HG02759 (cell line): ENCODE results near the gene TBC1D12.

Source experiments
- ATAC-seq: cut with Tn5 transposase; IDR thresholded peaks from one replicate; pipeline ENCODE4 v1.9.1; 2021; ENCODE audit warnings: mild to moderate bottlenecking, moderate library complexity; ENCODE audit not compliant: unreplicated experiment

The TBC1D12 gene

DNA sequence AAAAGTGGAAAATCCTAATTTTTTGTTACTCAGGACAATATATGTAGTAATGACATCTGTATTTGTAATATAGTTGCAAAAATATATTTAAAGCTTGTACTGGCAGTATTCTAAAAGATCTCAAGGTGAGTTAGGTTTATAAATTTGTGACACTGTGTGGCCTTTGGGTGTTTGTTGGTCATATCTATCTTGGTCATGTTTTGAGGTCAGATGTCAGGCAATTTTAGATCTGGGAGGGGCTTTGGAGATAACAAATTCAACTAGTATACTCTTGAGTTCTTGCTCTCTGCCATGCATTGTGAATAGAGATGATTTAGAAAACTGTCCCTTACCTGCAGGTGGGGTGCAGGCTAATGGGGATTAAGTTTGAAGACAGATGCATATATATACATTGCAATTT, 3.1 kb downstream of the TBC1D12 start:
- no peak for ATAC-seq

DNA sequence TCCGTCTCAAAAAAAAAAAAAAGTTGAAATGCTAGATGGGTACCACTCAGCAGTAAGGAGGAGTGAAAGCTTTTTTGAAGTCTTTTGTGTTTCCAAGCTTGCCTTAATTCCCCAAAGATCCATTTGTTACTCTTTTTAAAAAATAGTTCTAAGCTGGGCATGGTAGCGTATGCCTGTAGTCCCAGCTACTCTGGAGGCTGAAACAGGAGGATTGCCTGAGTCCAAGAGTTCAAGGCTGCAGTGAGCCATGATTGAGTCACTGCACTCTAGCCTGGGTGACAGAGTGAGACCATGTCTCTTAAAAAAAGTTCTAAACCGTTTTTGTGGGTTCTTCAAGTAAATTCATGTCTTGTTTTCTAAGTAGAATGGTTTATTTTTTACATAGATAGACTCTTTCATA, 5.3 kb downstream of the TBC1D12 start:
- no peak for ATAC-seq

DNA sequence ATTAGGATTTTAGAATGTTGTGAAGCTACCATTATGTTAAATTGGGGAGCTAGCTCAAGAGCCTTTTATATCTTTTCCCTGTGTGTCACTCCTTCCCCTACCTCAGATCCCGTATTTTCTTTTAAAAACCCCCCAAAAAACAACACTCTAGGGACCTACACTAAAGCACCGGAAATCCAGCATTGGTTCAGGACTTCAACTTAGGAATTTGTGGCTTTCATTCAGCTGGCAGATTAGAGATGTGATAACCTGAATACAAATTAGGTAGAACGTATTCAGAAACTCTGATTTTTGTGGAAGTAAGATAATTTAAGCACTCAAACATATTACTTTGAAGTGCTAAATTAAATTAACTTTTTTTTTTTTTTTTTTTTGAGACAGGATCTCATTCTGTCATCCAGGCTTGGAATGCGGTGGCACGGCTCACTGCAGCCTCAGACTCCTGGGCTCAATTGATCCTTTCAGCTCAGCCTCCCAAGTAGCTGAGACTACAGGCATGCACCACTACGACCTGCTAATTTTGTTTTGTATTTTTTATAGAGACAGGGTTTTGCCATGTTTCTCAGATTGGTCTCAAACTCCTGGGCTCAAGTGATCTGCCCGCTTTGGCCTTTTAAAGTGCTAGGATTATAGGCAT, 6.8 kb downstream of the TBC1D12 start:
- ATAC-seq = no peak

DNA sequence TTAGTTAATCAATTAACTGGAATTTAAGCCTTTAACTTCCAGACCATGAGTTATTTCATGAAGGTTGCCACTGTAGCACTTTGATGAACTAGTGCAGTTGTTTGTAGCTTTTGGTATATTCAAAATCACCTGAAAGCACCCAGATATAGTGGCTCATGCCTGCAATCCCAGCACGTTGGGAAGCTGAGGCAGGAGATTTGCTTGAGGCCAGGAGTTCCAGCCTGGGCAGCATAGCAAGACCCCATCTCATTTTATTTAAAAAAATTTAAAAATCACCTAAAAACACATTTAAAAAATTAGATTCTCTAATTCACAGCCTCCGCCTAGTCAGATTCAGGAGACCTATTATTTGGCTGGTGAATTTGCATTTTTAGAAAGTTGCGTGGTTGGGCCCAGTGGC, 9.0 kb downstream of the TBC1D12 start:
- no peak for ATAC-seq

DNA sequence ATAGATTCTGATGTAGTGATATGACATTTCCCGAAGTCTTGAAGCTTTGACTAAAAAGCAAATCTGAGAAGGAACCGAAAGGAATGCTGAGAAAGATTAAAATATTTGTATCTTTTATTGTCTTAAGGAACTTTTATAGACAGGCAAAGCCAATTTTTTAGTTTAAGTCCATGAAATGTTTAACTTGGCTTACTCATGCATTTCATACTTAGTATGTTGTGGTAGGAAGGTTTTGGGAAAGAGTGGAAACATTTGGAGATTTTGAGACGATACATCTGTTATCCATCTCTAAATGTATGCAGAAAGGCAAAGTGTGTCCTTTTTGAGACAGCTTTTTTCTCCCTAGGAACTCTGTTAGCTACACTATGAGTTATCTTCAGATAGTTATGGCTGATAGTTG, 10.1 kb downstream of the TBC1D12 start:
- ATAC-seq = no peak

DNA sequence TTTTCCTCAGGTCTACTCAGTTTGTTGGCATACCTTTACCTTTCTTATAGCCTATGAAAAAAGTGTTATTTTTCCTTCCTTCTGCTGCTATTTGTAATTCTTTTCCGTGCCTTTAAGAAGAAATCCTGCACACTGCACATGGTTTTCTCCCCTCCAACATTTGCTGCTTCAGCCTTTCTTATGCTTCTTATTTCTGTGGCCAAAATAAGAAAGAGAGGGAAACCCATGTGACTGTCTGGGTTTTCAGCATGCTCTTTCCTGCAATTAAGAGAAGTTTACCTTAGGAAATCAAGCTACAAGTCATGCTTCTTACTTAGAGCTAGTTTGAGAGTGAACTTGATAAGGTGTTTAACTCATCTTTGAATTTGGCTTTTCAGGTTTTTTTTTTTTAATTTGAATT, 11.0 kb downstream of the TBC1D12 start:
- ATAC-seq = no peak

DNA sequence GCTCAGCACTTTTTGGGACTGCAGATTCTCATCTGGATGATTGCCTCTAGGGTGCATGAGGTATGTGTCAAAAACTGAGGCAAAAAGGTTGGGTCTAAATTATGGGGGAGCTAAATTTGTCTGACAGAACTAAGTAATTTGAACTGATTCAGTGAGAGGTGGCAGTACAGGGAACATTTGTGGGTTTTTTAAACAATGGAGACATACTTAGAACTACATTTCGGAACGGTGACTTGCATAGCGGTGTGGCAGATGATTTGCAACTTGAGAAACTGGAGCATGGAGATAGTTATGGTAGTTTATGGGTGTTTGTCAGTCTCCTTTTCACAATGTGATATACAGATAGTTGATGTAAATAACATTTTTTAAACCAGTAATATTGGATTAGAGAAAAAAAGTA, 14.6 kb downstream of the TBC1D12 start:
- no peak for ATAC-seq

DNA sequence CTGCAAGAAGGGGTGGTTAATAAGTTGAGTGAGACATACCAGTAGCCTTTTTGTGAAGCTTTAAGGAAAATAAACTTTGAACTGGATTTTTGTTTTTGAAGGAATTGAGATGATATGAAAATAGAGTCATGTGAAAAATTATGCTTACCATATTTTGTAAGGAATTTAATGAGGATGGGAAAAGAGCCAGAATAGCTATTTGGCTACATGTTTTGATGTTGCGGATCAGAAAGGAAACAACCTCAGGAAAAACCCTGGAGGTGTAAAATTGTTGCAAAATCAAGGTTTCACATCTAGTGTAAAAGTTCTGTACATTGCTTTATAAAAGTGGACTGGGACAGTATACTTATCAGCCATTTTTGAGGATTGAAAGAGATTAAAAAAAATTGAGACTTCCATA, 15.0 kb downstream of the TBC1D12 start:
- no peak for ATAC-seq

DNA sequence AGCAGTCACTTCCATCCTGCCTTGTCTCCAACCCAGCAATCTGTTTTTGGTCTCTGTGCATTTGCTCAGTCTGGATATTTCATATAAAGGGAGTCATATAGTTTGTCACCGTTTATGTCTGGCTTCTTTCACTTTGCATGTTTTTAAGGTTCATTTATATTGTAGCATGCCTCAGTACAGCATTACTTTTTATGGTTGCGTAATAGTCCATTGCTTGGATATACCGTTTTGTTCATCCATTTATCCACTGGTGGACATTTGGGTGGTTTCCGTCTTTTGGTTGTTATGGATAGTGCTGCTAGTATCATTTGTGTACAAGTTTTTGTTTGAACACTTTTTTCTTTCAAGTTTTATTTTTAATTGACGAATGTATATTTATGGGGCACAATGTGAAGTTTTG, 18.2 kb downstream of the TBC1D12 start:
- ATAC-seq = no peak

DNA sequence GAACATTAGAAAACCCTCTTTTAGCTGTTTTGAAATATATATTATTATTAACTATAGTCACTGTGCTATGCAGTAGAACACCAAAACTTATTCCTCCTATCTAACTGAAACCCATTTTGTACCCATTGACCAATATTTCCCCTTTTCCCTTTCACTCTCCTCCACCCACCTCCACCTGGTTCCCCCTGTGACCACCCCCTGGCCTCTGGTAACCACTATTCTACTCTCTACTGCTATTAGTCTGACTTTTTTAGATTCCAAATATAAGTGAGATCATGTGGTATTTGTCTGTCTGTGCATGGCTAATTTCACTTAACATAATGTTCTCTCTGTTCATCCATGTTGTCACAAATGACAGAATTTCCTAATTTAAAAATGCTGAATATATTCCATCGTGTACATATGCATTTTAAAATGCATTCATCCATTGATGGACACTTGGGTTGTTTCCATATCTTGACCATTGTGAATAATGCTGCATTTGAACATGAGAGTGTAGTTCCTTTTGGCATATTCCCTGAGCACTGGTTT, 18.7 kb downstream of the TBC1D12 start:
- ATAC-seq = no peak

DNA sequence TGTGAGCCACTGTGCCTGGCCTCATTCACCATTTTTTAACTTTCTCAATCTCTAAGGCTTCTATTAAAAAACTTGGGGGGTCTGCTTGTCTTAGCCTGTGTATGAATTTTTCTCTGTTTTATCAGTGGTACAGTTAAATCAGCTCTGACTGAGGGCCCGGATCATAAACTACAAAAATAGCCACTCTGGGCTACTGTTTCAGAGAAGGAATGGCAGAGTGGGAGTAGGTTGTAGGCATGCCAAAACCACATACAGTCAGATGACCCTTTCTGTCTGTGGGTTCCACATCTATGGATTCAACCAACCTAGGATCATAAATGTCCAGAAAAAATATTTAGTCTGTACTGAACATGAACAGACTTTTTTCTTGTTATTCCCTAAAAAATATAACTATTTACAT, 21.3 kb downstream of the TBC1D12 start:
- ATAC-seq = no peak

DNA sequence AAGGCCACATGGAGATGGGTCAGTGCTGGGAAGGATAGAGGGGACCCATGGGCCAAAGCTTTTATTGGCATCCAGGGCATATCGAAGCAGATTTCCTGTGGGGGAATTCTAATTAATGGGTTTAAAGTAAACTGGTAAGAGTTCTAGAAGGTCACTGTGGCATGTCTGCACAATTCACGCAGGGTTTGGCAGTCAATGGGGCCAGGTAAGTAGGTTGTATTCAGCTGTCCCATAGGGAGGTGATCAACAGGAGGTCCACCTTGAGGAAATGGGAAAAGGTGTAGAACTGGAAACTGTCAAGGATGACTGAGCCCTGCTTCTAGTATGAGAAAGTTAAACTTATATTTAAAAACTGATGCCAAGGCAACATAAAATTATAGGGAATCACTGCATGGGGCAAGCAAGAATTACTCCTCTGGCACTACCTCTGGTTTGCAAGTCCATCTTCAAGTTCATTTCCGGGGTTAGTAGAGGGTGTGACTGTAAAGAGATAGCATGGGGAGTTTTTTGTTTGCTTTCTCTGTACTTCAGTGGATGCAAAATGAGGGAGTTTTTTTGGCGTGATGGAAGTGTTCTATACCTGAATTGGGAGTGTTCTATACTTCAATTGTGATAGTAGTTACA, 22.5 kb downstream of the TBC1D12 start:
- ATAC-seq = no peak

DNA sequence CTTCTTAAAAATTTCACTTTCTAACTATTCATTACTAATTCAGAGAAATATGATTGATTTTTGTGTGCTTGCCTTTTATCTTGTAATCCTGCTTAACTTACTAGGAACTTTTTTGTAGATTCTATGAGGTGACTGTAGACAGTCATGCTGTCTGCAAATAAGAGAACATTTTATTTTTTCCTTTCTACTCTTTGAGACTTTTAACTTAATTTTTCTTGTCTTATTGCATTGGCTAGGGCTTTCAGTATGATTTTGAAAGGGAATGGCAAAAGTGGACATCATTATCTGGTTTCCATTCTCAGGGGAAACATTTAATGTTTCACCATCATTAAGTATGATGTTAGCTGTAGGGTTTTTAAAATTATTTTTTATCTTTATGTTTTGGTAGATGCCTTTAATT, 23.6 kb downstream of the TBC1D12 start:
- ATAC-seq = no peak

DNA sequence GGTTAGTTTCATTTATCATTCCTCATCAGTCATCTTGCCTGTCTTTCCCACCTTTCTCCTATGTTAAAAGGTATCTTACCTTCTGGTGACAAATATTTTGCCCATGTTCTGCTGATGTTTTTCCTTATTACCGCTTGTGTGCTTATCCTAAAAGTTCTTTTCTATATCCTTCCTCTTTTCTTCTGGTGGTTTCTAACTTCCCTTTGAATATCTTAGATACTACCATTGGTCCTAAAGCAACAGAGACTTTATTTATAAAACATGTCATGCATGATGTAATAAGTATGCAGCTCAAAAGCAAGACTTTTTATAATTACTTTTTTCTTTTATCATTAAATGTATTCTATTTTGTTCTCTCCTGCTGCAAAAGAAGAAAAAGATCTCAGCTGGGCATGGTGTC, 24.8 kb downstream of the TBC1D12 start:
- ATAC-seq = no peak

DNA sequence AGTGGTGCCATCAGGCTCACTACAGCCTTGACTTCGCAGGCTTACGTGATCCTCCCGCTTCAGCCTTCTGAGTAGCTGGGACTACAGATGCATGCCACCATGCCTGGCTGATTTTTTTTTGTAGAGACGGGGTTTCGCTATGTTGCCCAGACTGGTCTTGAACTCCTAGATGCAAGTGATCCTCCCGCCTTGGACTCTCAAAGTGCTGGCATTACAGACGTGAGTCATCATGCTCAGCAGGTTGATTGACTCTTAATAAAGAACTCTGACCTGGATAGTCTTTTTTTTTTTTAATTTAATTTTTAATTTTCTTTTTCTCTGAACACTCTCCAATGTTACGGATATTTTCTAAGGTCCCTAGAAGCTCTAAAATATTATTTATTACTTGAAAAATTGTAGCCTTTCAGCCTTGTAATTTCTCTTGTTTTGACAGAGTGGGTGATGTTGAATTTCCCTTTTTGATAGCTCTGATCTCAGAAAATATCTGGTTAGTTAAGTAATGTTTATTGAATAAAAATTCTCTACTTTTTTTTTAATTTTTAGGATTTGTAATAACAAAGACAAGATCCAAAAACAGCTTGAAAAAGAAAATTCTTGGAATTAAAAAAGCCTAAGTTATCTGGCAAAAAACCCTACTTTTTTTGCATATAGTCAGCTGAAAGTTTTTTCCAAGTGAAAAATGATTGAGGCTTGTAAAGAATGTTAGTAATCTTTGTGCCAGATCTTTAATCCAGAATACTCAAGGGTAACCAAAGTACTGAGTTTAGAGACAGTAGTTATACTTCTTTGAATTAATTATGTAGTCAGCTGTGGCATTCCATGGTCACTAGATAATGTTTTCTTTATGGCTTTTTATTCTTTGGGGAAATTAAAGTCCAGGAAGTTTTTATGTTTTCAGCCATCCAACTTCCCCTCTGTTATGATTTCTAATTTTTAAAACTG, 26.7 kb downstream of the TBC1D12 start:
- ATAC-seq = no peak

DNA sequence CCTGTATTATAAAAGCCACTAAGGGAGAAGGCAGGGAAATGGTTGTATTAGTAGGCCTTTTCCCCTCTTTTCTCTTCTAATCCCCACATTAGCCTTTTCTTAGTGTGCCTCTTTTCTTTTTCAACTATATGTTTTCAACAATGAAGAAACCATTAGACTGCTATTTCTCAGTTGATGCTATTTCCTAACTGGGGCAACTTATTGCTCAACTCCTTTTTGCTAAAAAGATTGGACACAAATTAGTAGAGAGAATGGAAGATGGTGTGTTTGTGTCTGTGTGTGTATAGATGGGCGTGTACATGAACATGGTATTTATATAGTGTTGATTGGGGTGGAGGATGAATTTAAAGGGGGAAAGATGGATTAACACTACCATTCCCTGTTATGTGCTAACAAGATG, 28.4 kb downstream of the TBC1D12 start:
- ATAC-seq = no peak

DNA sequence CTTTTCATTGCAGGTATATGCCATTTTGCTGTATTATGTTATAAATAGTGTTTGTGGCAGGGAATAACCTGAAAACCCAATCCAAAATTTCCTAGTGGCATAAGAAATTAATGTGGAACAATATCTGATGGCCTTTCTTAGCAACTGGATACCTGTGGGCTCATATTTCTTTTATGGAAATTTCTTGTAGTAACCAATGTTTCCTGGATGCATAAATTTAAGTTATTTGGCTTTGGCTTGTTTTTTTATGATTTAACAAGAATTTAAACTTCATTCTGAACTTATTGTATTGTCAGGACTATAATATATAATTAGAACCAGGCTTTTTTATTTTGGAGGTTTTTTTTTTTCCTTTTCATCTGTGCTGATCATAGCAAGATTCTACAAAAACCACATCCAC, 30.1 kb downstream of the TBC1D12 start:
- no peak for ATAC-seq

DNA sequence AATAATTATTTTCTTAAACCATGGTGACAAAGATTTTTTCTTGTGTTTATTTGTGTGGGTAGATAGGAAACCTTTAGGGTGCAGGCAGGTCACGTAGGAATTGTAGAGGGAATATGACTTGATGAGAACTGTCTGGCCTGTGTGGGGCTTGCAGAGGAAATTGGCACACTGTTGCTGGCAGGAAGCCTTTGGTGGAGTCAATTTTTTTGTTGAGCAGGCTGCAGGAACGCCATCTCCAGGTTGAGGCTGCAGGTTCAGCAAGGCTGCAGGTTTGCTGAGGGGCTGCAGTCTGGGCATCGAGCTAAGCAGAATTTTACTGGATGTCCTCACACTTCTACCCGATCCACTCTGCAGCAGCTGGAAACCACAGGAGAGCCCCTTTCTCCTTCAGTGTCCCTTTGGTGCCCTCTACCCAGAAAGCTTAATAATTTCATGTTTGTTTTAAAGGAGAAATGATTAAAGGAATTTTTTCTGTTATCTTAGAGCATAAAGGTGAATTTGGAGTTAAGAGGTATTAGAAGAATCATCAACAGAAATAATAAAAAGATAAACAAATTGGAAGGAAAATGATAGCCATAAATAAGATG, 37.0 kb downstream of the TBC1D12 start:
- ATAC-seq = no peak

DNA sequence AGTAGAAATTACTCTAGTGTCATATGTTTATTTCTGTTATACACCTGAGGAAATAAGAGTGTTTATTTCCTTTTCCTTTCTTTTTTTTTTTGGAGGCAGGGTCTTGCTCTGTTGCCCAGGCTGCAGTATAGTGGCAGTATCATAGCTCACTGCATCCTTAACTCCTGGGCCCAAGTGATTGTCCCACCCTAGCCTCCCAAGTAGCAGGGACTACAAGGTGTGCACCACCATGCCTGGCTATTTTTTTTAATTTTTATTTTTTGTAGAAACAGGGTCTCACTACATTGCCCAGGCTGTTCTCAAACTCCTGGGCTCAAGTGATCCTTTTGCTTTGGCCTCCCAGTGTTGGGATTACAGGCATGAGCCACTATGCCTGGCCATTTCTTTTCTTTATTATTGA, 37.8 kb downstream of the TBC1D12 start:
- no peak for ATAC-seq

DNA sequence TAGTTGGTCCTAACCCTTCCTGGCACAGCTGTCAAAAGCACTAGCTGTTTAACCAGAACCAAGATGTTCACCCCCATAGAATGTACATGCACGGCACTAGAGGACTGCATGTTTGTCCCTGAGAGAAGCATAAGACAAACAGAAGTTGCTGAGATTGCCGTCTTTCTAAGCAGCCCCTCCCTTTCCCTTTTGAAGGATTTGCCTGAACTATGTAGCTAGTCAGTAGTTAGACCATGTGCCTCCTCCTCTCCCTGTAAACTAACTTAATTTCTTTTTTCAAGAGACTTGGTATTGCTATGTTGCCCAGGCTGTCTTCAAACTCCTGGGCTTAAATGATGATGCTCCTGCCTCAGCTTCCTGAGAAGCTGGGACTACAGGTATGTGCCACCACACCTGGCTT, 40.7 kb downstream of the TBC1D12 start:
- no peak for ATAC-seq

DNA sequence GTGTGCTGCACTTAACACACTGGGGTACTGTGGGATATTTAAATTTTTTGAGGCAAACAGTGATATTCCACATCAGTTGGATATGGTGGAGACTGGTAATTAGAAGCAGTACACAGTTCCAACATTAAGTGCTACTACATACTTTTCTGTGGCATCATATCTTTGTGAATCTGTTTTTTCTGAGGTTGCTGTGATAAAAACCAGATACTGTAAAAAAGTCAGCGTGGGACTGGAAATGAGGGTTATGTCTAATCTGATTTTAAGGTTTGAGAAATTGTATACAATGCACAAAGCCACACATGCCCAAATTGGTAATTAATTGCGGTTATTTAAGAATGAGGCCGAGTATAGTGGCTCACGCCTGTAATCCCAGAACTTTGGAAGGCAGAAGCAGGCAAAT, 41.2 kb downstream of the TBC1D12 start:
- ATAC-seq = no peak
